GM12891 (cell line): Measurements from ENCODE around the gene CCDC43.
"Not testable (repeated sequence)": the region's sequence is repeated elsewhere in the genome, so short reads cannot be mapped to it uniquely, and the experiment has no call there.

Source experiments
- DNase-seq: peaks from one replicate; pipeline ENCODE4 v3.0.0; 2011; ENCODE audit warnings: low spot score; ENCODE audit not compliant: insufficient read length
- FAIRE-seq: peaks from 2 replicates; lab custom pipeline; 2011; peaks lifted over from hg19 to GRCh38; lab: Jason Lieb, UNC
- PAX5 ChIP-seq: IDR thresholded peaks from 2 replicates; pipeline ENCODE4 v1.6.1; 2011; ENCODE audit warnings: low read length, moderate library complexity, mild to moderate bottlenecking; ENCODE audit not compliant: insufficient read depth, severe bottlenecking
- POLR2A ChIP-seq: IDR thresholded peaks from 2 replicates; pipeline ENCODE4 v1.6.1; 2011; ENCODE audit warnings: low read depth, low read length, control low read depth
- POLR2AphosphoS5 ChIP-seq: IDR thresholded peaks from 2 replicates; pipeline ENCODE4 v1.6.1; 2011; ENCODE audit warnings: low read depth, low read length, control low read depth
- POU2F2 ChIP-seq: IDR thresholded peaks from 2 replicates; pipeline ENCODE4 v1.6.1; 2011; ENCODE audit warnings: low read depth, mild to moderate bottlenecking, control low read depth, low read length, moderate library complexity
- SPI1 ChIP-seq: IDR thresholded peaks from 2 replicates; pipeline ENCODE4 v1.6.1; 2011; ENCODE audit warnings: low read depth, low read length, control low read depth
- TAF1 ChIP-seq: IDR thresholded peaks from 2 replicates; pipeline ENCODE4 v1.6.1; 2011; ENCODE audit warnings: low read depth, low read length, control low read depth

The CCDC43 gene

DNA sequence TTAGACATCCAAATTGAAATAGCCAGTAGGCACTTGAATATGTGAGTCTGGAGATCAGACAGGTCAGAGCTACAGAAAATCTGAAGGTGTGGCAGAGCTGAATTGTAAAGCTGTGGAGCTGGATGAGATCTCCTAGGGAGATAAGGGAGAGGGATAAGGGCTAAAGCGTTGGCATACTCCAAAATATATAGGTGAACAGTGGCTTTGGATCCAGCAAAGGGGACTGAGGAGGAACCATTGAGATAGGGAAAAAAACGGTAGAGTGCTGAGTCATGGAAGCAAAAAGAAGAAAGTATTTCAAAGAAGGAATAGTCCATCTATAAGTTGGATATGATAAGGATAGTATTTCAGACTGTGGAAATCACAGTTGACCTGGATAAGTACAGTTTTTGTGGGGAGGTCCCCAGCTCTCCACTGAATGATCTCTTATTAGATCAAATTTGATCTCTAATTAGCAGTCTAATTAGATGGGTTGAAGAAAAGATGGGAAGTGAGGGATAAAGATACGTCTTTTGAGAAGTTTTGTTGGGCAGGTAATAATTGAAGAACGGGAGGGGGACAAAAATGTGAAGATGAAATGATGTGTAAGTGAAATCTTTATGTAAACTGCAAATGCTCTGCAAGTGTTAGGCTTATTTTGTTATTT lies 18.3 kb upstream of the CCDC43 start:
- no peak for FAIRE-seq
- TF ChIP-seq POLR2A (no peak), POU2F2 (no peak)
- no peak for DNase-seq

DNA sequence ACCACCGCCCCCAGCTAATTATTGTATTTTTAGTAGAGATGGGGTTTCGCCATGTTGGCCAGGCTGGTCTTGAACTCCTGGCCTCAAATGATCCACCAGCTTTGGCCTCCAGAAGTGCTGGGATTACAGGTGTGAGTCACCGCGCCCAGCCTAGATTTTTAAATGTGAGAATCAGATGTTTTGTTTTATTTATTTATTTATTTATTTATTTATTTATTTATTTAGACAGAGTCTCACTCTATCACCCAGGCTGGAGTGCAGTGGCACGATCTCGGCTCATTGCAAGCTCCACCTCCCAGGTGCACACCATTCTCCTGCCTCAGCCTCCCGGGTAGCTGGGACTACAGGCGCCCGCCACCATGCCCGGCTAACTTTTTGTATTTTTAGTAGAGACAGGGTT lies 10.7 kb upstream of the CCDC43 start:
- not testable (repeated sequence) for DNase-seq, FAIRE-seq

DNA sequence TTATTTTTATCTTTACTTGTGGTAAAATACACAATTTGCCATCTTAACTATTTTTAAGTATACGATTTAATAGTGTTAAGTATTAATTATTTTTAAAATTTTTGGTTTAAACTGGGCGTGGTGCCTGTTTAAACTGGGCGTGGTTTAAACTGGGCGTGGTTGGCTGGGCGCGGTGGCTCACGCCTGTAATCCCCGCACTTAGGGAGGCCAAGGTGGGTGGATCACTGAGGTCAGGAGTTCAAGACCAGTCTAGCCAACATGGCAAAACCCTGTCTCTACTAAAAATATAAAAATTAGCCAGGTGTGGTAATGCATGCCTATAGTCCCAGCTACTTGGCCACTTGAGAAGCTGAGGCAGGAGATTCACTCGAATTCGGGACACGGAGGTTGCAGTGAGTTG lies 4.0 kb upstream of the CCDC43 start:
- no peak for DNase-seq
- TF ChIP-seq TAF1, result no peak
- no peak for TF ChIP-seq POU2F2
- TF ChIP-seq PAX5, result no peak
- no peak for TF ChIP-seq POLR2AphosphoS5
- no peak for TF ChIP-seq SPI1
- no peak for TF ChIP-seq POLR2A
- FAIRE-seq, result no peak

DNA sequence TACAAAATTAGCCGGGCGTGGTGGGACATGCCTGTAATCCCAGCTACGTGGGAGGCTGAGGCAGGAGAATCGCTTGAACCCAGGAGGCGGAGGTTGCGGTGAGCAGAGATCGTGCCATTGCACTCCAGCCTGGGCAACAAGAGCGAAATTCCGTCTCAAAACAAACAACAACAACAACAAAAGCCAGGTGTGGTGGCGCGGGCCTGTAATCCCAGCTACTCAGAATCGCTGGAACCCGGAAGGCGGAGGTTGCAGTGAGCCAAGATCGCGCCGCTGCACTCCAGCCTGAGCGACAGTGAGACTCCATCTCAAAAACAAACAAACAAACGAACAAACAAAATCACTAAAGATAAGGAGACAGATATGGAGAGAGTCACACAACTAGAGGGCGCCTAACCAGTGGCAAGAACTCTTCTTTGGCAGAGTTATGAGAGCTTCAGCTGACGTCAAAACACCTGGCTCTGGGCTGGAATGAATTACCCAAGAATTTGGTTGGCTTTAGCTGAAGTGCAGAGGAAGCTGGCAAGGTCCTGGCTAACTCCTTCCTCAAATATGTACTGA lies 1.2 kb upstream of the CCDC43 start:
- DNase-seq, FAIRE-seq: not testable (repeated sequence)

DNA sequence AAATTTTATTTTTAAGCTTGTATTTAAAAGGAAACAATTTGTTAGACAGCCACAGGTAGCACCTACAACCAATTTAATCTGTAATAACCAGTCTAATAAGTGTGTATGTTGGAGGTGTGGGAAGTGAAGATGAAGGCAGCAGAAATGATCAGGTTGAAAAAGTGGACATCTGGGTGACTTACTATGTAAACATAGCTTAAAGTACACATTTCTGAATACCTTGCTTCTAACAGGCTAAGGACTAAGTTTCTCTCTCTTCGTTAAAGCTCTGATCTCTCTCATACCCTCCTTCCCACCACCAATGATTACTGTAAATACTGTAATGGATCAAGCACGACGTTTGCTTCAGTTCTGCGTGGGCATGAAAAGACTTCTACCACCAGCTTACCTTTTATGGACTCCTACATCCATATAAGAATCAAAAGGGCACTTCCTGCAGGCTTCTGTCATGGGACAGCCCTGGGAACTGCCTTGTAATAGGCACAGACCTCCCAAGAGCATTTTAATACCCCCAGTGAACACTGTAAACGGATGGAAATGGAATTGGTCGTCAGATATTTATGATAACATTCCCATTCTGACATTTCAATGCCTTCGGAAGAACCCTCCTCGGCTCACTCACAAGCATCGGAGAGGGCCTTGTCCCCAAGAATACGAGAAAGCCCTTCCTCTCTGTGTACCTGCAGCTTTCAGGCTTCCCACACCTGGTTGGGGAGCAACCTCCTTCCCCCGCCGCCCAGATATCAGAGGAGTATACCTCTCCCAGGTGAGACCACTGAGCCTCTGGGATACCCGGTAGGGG lies 700 bp downstream of the CCDC43 start:
- no peak for FAIRE-seq
- TF ChIP-seq POLR2A (no peak), SPI1 (no peak), POLR2AphosphoS5 (no peak), TAF1 (no peak), PAX5 (no peak), POU2F2 (no peak)
- DNase-seq, result no peak

DNA sequence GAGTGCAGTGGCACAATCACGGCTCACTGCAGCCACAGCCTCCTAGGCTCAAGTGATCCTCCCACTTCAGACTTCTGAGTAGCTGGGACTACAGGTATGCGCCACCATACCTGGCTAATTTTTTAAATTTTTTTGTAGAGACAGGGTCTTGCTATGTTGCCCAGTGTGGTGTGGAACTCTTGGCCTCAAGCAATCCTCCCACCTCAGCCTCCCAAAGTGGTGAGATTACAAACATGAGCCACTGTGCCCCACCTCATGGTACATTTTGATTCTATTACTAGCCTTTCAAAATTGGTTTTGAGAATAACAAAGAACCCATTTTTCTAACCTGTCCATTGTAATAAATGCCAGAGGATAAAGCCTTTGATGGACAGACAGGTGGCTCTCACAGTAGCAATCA lies 1.4 kb downstream of the CCDC43 start:
- DNase-seq (no peak), FAIRE-seq (no peak)
- no peak for TF ChIP-seq POLR2AphosphoS5
- TF ChIP-seq SPI1, result no peak
- TF ChIP-seq POU2F2, result no peak
- no peak for TF ChIP-seq PAX5
- no peak for TF ChIP-seq POLR2A
- TF ChIP-seq TAF1, result no peak

DNA sequence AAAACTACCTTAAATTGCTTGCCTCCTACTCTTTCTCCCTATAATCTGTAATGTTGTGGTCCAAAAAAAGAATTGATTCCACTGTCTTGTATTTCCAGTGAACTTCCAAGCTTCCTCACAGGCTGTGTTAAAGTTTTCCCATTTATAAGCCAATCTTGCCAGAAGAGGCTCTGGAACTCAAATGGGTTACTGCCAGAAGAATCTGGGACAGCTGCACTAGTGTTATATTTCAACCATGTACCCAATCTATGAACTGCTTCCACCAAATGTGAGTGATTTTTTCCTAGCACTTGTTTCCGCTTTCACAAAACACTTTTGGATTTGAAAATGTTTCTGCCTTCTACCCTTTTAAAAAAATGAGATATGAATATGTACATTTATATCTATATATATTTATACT lies 1.8 kb downstream of the CCDC43 start:
- FAIRE-seq (no peak), DNase-seq (no peak)
- TF ChIP-seq PAX5 (no peak), POU2F2 (no peak), POLR2AphosphoS5 (no peak), TAF1 (no peak), POLR2A (no peak), SPI1 (no peak)

DNA sequence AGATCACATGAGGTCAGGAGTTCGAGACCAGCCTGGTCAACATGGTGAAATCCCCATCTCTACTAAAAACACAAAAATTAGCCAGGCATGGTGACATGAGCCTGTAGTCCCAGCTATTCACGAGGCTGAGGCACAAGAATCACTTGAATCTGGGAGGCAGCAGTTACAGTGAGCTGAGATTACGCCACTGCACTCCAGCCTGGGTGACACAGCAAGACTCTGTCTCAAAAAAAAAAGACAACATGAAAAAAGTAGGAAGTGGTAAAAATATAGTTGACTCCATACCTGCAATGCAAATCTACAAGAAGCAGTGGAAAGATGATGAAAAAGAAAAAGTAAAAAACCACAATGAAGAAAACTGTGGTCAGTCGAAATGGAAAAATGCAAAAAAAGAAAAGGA lies 6.3 kb downstream of the CCDC43 start:
- DNase-seq, FAIRE-seq: not testable (repeated sequence)

DNA sequence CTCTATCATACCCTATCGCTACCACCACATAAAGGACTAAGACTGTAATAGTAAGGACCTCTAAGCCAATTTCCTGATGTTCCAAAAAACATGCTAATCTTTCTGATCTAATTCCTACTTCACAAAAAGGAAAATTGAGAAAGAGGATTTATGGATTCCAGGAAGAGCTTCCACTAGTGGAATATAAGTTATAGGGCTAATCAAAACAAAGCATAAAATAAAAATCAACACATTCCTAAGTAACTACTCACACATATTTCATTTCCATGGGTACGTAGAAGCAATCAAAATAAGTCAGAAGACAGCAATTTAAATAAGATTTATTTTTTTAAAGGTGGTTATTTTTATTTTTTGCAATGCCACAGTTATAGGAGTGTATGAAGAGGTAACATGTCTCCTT lies 12.4 kb downstream of the CCDC43 start:
- no peak for FAIRE-seq
- DNase-seq, result no peak
- TF ChIP-seq TAF1, result no peak
- no peak for TF ChIP-seq POLR2AphosphoS5
- no peak for TF ChIP-seq SPI1
- TF ChIP-seq PAX5, result no peak

DNA sequence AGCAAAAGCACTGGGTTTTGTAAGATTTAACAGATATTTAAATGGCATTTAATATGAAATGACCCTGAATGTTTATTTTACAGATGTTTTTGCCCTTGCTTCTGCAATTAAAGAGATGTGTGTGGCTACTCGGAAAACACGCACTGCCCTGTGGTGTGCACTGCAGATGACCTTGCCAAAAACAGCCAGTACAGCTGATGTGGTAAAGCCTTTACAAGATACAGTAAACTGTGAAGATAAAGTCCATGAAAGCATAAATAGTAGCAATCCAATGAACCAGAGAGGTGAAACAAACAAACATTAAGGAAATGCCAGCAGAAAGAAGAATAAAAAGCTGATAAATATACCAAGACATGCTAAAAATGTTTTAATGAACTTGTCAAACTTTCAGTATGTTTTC lies 15.7 kb downstream of the CCDC43 start:
- DNase-seq, result no peak
- TF ChIP-seq POU2F2 (no peak), TAF1 (no peak), POLR2A (no peak), POLR2AphosphoS5 (no peak), SPI1 (no peak)
- FAIRE-seq, result no peak

DNA sequence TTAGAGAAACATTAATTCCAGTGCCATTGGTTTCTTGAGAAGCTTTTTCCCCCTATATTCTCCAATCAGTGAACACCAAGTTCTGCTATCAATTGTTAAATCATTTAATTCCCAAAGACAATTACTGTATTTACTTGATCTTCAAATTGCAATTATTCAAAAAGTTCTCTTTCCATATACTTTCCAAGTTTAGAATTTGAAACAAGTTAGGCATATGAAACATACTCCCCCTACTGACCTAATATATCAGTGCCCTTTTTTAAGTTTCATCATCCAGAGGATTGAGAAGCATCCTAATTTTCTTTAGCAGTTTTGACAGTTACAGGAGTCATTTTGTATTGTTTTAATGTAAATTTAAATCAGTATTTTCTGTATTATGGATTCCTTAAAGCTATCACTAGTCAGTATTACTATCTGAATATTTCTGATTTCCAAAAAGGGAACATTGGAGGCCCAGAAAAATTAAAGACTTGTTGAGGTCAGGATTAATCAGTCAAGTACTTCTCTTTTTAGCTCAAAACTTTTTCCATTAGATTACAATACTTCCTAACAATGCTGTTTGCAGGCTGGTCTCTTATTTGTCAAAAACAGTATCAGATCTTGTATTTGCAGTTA lies 17.0 kb downstream of the CCDC43 start:
- FAIRE-seq (no peak), DNase-seq (no peak)
- no peak for TF ChIP-seq POU2F2
- TF ChIP-seq TAF1, result no peak
- no peak for TF ChIP-seq POLR2A
- TF ChIP-seq PAX5, result no peak
- TF ChIP-seq POLR2AphosphoS5, result no peak
- no peak for TF ChIP-seq SPI1
